Activated CD8-positive, alpha-beta T cell treated with anti-CD3 and anti-CD28 coated beads for 36 hours (primary cell): ENCODE measurements around the gene GAL3ST2. TPM values are rescaled to one million over a fixed set of nuclear protein-coding genes. Genes with fewer than 3 reads are reported as not detected.

Experiments
- ATAC-seq: fragments of 200-7000 bp; cut with Tn5 transposase; one replicate; pipeline ENCODE4 v1.10.0; 2021; ENCODE audit warnings: mild to moderate bottlenecking, moderate library complexity
- CTCF ChIA-PET: fragments of 350-600 bp; sonication (Branson Sonifier 250); formaldehyde crosslinking; loops from one replicate; lab custom pipeline; 2021; ENCODE audit warnings: antibody characterized with exemption; lab: Charles Lee
- POLR2A ChIA-PET: fragments of 350-600 bp; sonication (Branson Sonifier 250); formaldehyde crosslinking; loops from one replicate; lab custom pipeline; 2021; ENCODE audit warnings: antibody characterized with exemption; lab: Charles Lee
- DNase-seq: peaks from one replicate; pipeline ENCODE4 v3.0.0-alpha.2; 2020
- H3K27ac Mint-ChIP-seq: one replicate; pipeline ENCODE4 v1.8.0; 2021; ENCODE audit warnings: mild to moderate bottlenecking, mixed read lengths
- H3K27me3 Mint-ChIP-seq: one replicate; pipeline ENCODE4 v1.8.0; 2021; ENCODE audit warnings: mixed read lengths
- H3K36me3 Mint-ChIP-seq: one replicate; pipeline ENCODE4 v1.8.0; 2021; ENCODE audit warnings: low read depth, mixed read lengths
- H3K4me1 Mint-ChIP-seq: one replicate; pipeline ENCODE4 v1.8.0; 2021; ENCODE audit warnings: low read depth, mixed read lengths
- H3K4me3 Mint-ChIP-seq: one replicate; pipeline ENCODE4 v1.8.0; 2021; ENCODE audit warnings: mild to moderate bottlenecking, moderate library complexity, mixed read lengths
- H3K9me3 Mint-ChIP-seq: one replicate; pipeline ENCODE4 v1.8.0; 2021; ENCODE audit warnings: mixed read lengths
- CTCF ChIP-seq: fragments of 200-600 bp; IDR thresholded peaks from one replicate; pipeline ENCODE4 v1.8.0; 2022; ENCODE audit warnings: antibody characterized with exemption, mild to moderate bottlenecking
- intact Hi-C: fragments of 100-400 bp; cut with micrococcal nuclease; formaldehyde crosslinking; loops from one replicate; pipeline ENCODE4 v1.10.0; 2022
- total RNA-seq, 2 experiments: library from RNA; stranded (reverse); gene quantifications; one replicate each; pipeline ENCODE4 v1.2.3, GENCODE V29; 2021

Gene GAL3ST2
- total RNA-seq, 2 experiments from 2014 or later: 0.89 to 0.95 TPM

DNA sequence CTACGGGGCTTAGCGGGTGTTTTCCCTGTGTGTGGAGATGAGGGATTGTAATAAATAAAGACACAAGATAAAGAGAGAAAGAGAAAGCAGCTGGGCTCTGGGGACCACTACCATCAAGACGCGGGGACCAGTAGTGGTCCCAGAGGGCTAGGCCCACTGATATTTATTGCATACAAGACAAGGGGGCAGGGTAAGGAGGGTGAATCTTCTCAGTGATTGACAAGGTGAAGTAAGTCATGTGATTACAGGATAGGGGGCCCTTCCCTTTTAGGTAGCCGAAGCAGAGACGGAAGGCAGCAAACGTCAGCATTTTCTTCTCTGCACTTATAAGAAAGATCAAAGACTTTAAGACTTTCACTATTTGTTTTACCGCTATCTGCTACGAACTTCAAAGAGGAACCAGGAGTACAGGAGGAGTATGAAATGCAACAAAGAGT, 4.5 kb upstream of the GAL3ST2 start:
- ATAC-seq (peak; percentile 60), DNase-seq (peak; percentile 73)
- ChIA-PET CTCF (interaction anchor here (0.6 to 1.0 kb wide), 3 partner anchors 9 to 95 kb away, joined by 3 read pairs; no protein-coding TSS in a partner anchor), POLR2A (interaction anchor here (1.9 kb wide), 1 partner anchor 9 kb away, joined by 7 read pairs; no protein-coding TSS in a partner anchor)
- no peaks in the 10 kb centered on the region for H3K36me3 Mint-ChIP-seq
- no peaks in the 10 kb centered on the region for H3K27me3 Mint-ChIP-seq
- no peaks in the 10 kb centered on the region for H3K9me3 Mint-ChIP-seq
- peak overlapping the region; percentile 37 for H3K4me3 Mint-ChIP-seq
- H3K27ac Mint-ChIP-seq: peak overlapping the region; percentile 65
- TF ChIP-seq CTCF: no peak
- intact Hi-C loops: no loop called here
- peaks cover 12% of the 10 kb centered on the region for H3K4me1 Mint-ChIP-seq

GRCh38 chr2:241773511-241774418, 2.9 kb upstream of the GAL3ST2 start:
- ATAC-seq: no peak
- Mint-ChIP-seq H3K4me1 (peaks cover 12% of the 10 kb centered on the region), H3K4me3 (no peak overlapping the region), H3K27me3 (no peaks in the 10 kb centered on the region), H3K9me3 (no peaks in the 10 kb centered on the region), H3K36me3 (no peaks in the 10 kb centered on the region), H3K27ac (no peak overlapping the region)
- intact Hi-C loops: no loop called here
- CTCF ChIA-PET: interaction anchor here (1.2 kb wide), 1 partner anchor 11 kb away, joined by 4 read pairs; no protein-coding TSS in a partner anchor
- no peak for TF ChIP-seq CTCF
- POLR2A ChIA-PET: interaction anchor here (1.4 kb wide), 1 partner anchor 14 kb away, joined by 3 read pairs; no protein-coding TSS in a partner anchor
- no peak for DNase-seq

DNA sequence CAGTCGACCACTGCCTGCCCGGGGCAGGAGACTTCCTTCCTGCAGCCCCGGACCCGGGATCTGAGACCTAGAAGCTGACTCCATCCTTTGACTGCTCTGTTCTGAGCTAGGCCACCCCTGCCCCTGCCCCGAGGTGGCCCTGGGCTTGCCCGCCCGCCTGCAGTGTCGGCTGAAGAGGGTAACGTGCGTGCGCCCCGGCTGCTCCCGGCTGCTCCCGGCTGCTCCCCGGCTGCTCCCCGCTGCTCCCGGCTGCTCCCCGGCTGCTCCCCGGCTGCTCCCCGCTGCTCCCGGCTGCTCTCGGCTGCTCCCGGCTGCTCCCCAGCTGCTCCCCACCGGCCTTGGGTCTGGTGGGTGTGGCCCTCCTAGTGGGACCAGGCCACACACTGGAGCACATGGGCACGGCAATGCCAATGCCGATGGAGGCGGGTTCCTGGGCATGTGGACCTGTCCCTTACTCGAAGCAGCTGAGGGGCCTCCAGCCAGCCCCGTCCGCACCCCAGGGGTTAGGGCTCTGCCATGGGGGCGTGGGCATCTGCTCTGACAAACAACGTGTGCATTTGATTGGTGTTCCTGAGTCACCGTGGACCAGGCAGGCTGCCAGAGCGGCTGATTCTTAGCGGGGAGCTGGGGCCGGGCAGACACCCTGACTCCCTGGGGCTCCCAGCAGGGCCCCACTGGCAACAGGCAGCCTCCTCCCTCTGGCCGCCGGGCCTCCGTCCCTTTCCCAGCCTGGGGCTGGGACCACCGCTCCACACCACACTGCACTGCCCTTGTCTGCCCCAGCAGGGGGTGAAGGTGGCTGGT, 2.0 kb upstream of the GAL3ST2 start:
- CTCF ChIA-PET: interaction anchor here (1.4 kb wide), 1 partner anchor 104 kb away, joined by 3 read pairs; no protein-coding TSS in a partner anchor
- no peaks in the 10 kb centered on the region for H3K27me3 Mint-ChIP-seq
- ATAC-seq: no peak
- TF ChIP-seq CTCF: no peak
- H3K9me3 Mint-ChIP-seq: no peaks in the 10 kb centered on the region
- POLR2A ChIA-PET: interaction anchor here (1.3 to 1.4 kb wide), 2 partner anchors 13 to 20 kb away, joined by 3 read pairs; no protein-coding TSS in a partner anchor
- H3K4me3 Mint-ChIP-seq: no peak overlapping the region
- DNase-seq: no peak
- no peak overlapping the region for H3K27ac Mint-ChIP-seq
- H3K36me3 Mint-ChIP-seq: no peaks in the 10 kb centered on the region
- peaks cover 12% of the 10 kb centered on the region for H3K4me1 Mint-ChIP-seq
- intact Hi-C loops: no loop called here

DNA sequence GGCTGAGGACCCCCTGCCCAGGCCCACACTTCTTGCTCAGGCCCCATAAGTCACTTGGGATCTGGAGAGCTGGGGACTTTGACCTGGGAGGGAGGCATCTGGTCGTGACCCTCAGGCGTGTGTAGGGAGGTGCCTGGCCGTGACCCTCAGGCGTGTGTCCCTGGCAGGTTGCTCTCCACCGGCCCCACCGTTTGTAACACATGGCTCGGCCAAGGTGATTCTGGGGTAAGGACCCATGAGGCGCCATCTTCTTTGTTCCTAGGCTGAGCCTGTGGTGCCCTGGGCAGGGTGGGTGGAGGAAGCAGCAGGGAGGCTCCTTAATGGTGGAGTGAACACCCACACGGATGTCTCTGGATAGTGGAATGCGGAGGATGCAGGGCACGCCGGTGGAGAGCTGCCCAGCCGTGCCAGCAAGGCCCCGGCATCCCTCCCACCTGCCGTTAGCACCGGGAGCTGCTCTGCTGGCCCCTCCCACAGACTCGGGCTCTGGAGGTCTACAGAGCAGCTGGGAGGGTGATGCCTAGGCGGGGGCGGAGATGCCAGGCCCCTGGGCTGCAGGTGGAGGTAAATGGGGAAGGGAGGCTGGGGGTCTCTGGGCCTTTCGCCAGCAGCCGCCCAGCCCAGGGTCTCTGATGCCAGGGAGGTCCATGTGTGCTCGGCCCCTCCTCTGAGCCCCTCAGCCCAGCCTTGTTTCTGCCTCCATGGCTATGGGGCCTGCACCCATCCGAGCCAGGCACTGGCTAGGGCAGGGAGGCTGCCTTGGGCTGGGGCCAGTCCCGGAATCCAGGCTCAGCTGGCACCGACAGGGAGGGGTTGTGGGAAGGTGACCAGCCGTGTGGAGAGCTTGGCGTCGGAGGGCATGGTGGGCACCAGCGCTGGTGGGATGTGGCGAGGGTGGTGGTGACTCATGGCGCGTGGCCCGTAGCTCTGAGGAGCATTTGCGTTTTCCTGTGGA, 1.1 kb upstream of the GAL3ST2 start:
- Mint-ChIP-seq H3K36me3 (no peaks in the 10 kb centered on the region), H3K4me1 (peaks cover 12% of the 10 kb centered on the region), H3K27me3 (no peaks in the 10 kb centered on the region), H3K9me3 (no peaks in the 10 kb centered on the region), H3K27ac (no peak overlapping the region), H3K4me3 (no peak overlapping the region)
- ATAC-seq (no peak), DNase-seq (no peak)
- TF ChIP-seq CTCF: no peak
- ChIA-PET POLR2A (interaction anchor here (1.3 to 1.4 kb wide), 3 partner anchors 11 to 21 kb away, joined by 3 read pairs; no protein-coding TSS in a partner anchor), CTCF (interaction anchor here (1.4 kb wide), 1 partner anchor 103 kb away, joined by 3 read pairs; no protein-coding TSS in a partner anchor)
- intact Hi-C loops: no loop called here
